Keratinocyte (primary cell): ENCODE data around the gene UCMA. TPM values are rescaled to one million over a fixed set of nuclear protein-coding genes. Genes with fewer than 3 reads are reported as not detected.

Experiments used
- DNase-seq: peaks from one replicate; pipeline ENCODE4 v3.0.0-alpha.2; 2011; ENCODE audit warnings: low read depth, missing footprints, low spot score
- FAIRE-seq: peaks from 2 replicates; lab custom pipeline; 2011; peaks lifted over from hg19 to GRCh38; lab: Jason Lieb, UNC
- H2AFZ ChIP-seq: 2 replicates; pipeline ENCODE4 v1.6.0; 2012; ENCODE audit warnings: low read length, control low read depth, inconsistent platforms; ENCODE audit not compliant: control insufficient read depth
- H3K27ac ChIP-seq: 2 replicates; pipeline ENCODE4 v1.5.1; 2011; ENCODE audit warnings: low read length; ENCODE audit not compliant: control insufficient read depth, insufficient read depth
- H3K27me3 ChIP-seq: 3 replicates; pipeline ENCODE4 v1.6.0; 2011; ENCODE audit warnings: low read length; ENCODE audit not compliant: control insufficient read depth, insufficient read depth; ENCODE audit errors: extremely low read depth
- H3K36me3 ChIP-seq, 2 experiments: 2 replicates in 1 of 2; 3 replicates in 1 of 2; pipeline ENCODE4 v1.5.1; 2011; ENCODE audit warnings: low read length in 2 of 2, mild to moderate bottlenecking in 1 of 2; ENCODE audit not compliant: control insufficient read depth in 2 of 2, insufficient read depth in 2 of 2; ENCODE audit errors: extremely low read depth in 1 of 2
- H3K4me1 ChIP-seq: 3 replicates; pipeline ENCODE4 v1.5.1; 2011; ENCODE audit warnings: low read length; ENCODE audit not compliant: control insufficient read depth, insufficient read depth; ENCODE audit errors: extremely low read depth
- H3K4me2 ChIP-seq: 3 replicates; pipeline ENCODE4 v1.6.0; 2011; ENCODE audit warnings: low read depth, low read length; ENCODE audit not compliant: control insufficient read depth, insufficient read depth; ENCODE audit errors: extremely low read depth
- H3K4me3 ChIP-seq, 3 experiments: fragments of 200-600 bp in 1 of 3; sonication (generic) in 1 of 3; 2 replicates in 2 of 3; 3 replicates in 1 of 3; pipeline ENCODE4 v1.5.1; 2011 to 2016; ENCODE audit warnings: low read length in 3 of 3, mild to moderate bottlenecking in 3 of 3, control low read depth in 2 of 3, inconsistent platforms in 1 of 3, low read depth in 1 of 3, mixed read lengths in 1 of 3, mixed run types in 1 of 3, moderate library complexity in 1 of 3; ENCODE audit not compliant: control insufficient read depth in 2 of 3, insufficient read depth in 2 of 3; ENCODE audit errors: extremely low read depth in 1 of 3
- H3K79me2 ChIP-seq: 2 replicates; pipeline ENCODE4 v1.6.0; 2012; ENCODE audit warnings: low read length; ENCODE audit not compliant: control insufficient read depth, insufficient read depth
- H3K9ac ChIP-seq: 3 replicates; pipeline ENCODE4 v1.6.0; 2011; ENCODE audit warnings: low read length; ENCODE audit not compliant: control insufficient read depth, insufficient read depth; ENCODE audit errors: extremely low read depth
- H3K9me1 ChIP-seq: 3 replicates; pipeline ENCODE4 v1.6.0; 2011; ENCODE audit warnings: low read length; ENCODE audit not compliant: control insufficient read depth, insufficient read depth; ENCODE audit errors: extremely low read depth
- H3K9me3 ChIP-seq: 2 replicates; pipeline ENCODE4 v1.5.1; 2012; ENCODE audit warnings: low read depth, low read length; ENCODE audit not compliant: control insufficient read depth
- H4K20me1 ChIP-seq: 3 replicates; pipeline ENCODE4 v1.6.0; 2011; ENCODE audit warnings: low read length; ENCODE audit not compliant: control insufficient read depth, insufficient read depth; ENCODE audit errors: extremely low read depth
- CTCF ChIP-seq, 3 experiments: IDR thresholded peaks in 1 of 3; conservative IDR thresholded peaks in 1 of 3; optimal IDR thresholded peaks in 1 of 3; 2 replicates in 2 of 3; 3 replicates in 1 of 3; pipeline versions ENCODE3 to v1.5.1; 2011; ENCODE audit warnings: low read length in 3 of 3, mild to moderate bottlenecking in 3 of 3, moderate library complexity in 2 of 3, control low read depth in 1 of 3, inconsistent platforms in 1 of 3; ENCODE audit not compliant: insufficient read depth in 2 of 3; ENCODE audit errors: extremely low read depth in 1 of 3
- EZH2 ChIP-seq: IDR thresholded peaks from one replicate; pipeline ENCODE4 v1.6.1; 2012; ENCODE audit warnings: inconsistent platforms, mild to moderate bottlenecking, low read length, moderate library complexity
- dilution Hi-C: fragments of 300-500 bp; cut with MboI; formaldehyde crosslinking; loops from one replicate; pipeline ENCODE4 v1.7.0; 2020; ENCODE audit warnings: low sequenced_read_pairs; ENCODE audit not compliant: extremely low pct_ligation_motif_present
- polyA plus RNA-seq, 5 experiments: library from polyadenylated mRNA; depleted of rRNA in 3 of 5; stranded (reverse) in 3 of 5; stranded (forward) in 1 of 5; unstranded in 1 of 5; fragments of >200 nt; gene quantifications; 1 replicate in 1 of 5; 2 replicates in 3 of 5; 3 replicates in 1 of 5; pipeline versions ENCODE4 v1.2.1 to v1.2.3, GENCODE V29; 2011 to 2012; ENCODE audit warnings: missing spikeins in 2 of 5, low read depth in 1 of 5, low replicate concordance in 1 of 5

Gene UCMA
- polyA plus RNA-seq, 1 donor (not counting 4 experiments of a cell fraction or from before 2014, with no cell fraction given) = not detected

DNA sequence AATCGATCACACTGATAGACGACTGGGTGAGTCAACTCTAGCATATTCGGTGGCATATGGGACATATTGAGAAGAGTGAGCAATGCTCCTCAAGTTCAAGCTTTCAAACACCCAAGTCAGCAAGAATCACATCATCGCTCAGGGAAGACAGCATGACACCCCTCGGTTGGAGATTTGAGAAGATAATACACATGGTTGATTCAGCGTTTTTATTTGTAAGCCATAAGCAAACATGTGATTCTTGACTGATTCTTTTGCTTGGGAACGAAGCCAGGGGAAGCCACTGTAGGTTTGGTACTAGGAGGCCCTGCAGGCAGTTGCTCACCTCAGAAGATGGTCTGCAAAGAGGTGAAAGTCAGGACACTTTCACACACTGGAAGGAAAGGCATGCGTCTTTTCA, 12.6 kb downstream of the UCMA start:
- no peaks in the 10 kb centered on the region for H3K36me3 ChIP-seq
- no peaks in the 10 kb centered on the region for H3K4me1 ChIP-seq
- no peak overlapping the region for H2AFZ ChIP-seq
- no peak overlapping the region for H3K4me2 ChIP-seq
- no peaks in the 10 kb centered on the region for H3K27me3 ChIP-seq
- no peaks in the 10 kb centered on the region for H4K20me1 ChIP-seq
- H3K9me3 ChIP-seq = no peaks in the 10 kb centered on the region
- no peak for TF ChIP-seq EZH2
- TF ChIP-seq CTCF (optimal IDR thresholded peaks at IDR 0.05 in 1 of 3, IDR thresholded peaks at IDR 0.05 in 1 of 3, conservative IDR thresholded peaks at IDR 0.05 in 1 of 3; ENCODE audit: extremely low read depth in 1 of 3, insufficient read depth in 2 of 3, low read length in 3 of 3) = no peak
- H3K79me2 ChIP-seq = no peaks in the 10 kb centered on the region
- H3K9ac ChIP-seq = no peak overlapping the region
- DNase-seq (no peak), FAIRE-seq (no peak)
- H3K27ac ChIP-seq = no peak overlapping the region
- no peak overlapping the region for H3K4me3 ChIP-seq
- dilution Hi-C loops = no loop called here
- H3K9me1 ChIP-seq = no peaks in the 10 kb centered on the region

- Histone ChIP-seq H3K4me1 (no peaks in the 10 kb centered on the region), H3K27ac (no peak overlapping the region), H3K9me1 (no peaks in the 10 kb centered on the region), H3K4me2 (no peak overlapping the region), H3K27me3 (no peaks in the 10 kb centered on the region), H3K79me2 (no peaks in the 10 kb centered on the region), H3K9ac (no peak overlapping the region), H3K36me3 (no peaks in the 10 kb centered on the region), H2AFZ (no peak overlapping the region), H3K9me3 (no peaks in the 10 kb centered on the region), H3K4me3 (no peak overlapping the region), H4K20me1 (no peaks in the 10 kb centered on the region)
- FAIRE-seq (no peak), DNase-seq (no peak)
- TF ChIP-seq EZH2 (no peak), CTCF (optimal IDR thresholded peaks at IDR 0.05 in 1 of 3, IDR thresholded peaks at IDR 0.05 in 1 of 3, conservative IDR thresholded peaks at IDR 0.05 in 1 of 3; ENCODE audit: extremely low read depth in 1 of 3, insufficient read depth in 2 of 3, low read length in 3 of 3) (peak; percentile 10 to 44 (median 37))
- dilution Hi-C loops = no loop called here
Observed at GRCh38 chr10:13219685-13220670, 14.2 kb downstream of the UCMA start.
